Esophagus squamous epithelium (tissue), 4 donors: ENCODE data around the gene RBM6.

Source experiments
- CTCF ChIP-seq, 6 experiments: fragments of 450-650 bp in 4 of 6; fragments of 200-600 bp in 2 of 6; sonication (generic) in 2 of 6; IDR thresholded peaks; one replicate each; pipeline ENCODE4 v1.5.1; 2016 to 2019; ENCODE audit warnings: antibody characterized with exemption in 6 of 6, mild to moderate bottlenecking in 4 of 6, moderate library complexity in 4 of 6
- POLR2A ChIP-seq, 4 donors: fragments of 450-650 bp; IDR thresholded peaks; one replicate each; pipeline ENCODE4 v1.6.1; 2017; ENCODE audit warnings: antibody characterized with exemption in 4 of 4, mild to moderate bottlenecking in 4 of 4, moderate library complexity in 3 of 4

GRCh38 chr3:49952924-49953323 lies 13.0 kb downstream of the RBM6 start:
- no peak for TF ChIP-seq CTCF (IDR thresholded peaks at IDR 0.05)
- no peak for TF ChIP-seq POLR2A (IDR thresholded peaks at IDR 0.05)
